BJ (cell line): Measurements from ENCODE around the gene KIAA0513. TPM values are rescaled to one million over a fixed set of nuclear protein-coding genes. Genes with fewer than 3 reads are reported as not detected.

Experiments used
- CTCF ChIA-PET: fragments of 350-600 bp; formaldehyde crosslinking; extraction: SDS; loops from one replicate; lab custom pipeline; 2021; ENCODE audit warnings: antibody characterized with exemption, inconsistent platforms; lab: Yijun Ruan, JAX
- POLR2A ChIA-PET: fragments of 300-600 bp; sonication (Branson Sonifier 250); formaldehyde crosslinking; extraction: SDS; loops from one replicate; lab custom pipeline; 2021; ENCODE audit warnings: antibody characterized with exemption; lab: Charles Lee
- DNase-seq: peaks from one replicate; pipeline ENCODE4 v3.0.0-alpha.2; 2011; ENCODE audit warnings: low read depth
- H3K27me3 ChIP-seq: 2 replicates; pipeline ENCODE4 v1.6.0; 2011; ENCODE audit warnings: low read length; ENCODE audit not compliant: control insufficient read depth, insufficient read depth
- H3K36me3 ChIP-seq: 2 replicates; pipeline ENCODE4 v1.5.1; 2011; ENCODE audit warnings: low read length; ENCODE audit not compliant: control insufficient read depth, insufficient read depth
- H3K4me3 ChIP-seq: 2 replicates; pipeline ENCODE4 v1.5.1; 2011; ENCODE audit warnings: low read depth, mild to moderate bottlenecking, control low read depth, low read length
- polyA plus RNA-seq: library from polyadenylated mRNA; depleted of rRNA; stranded (reverse); fragments of >200 nt; gene quantifications from 2 replicates; pipeline ENCODE4 v1.2.3, GENCODE V29; 2011
- TF ChIP-seq, protein P1 (sequence below): IDR thresholded peaks from 2 replicates; pipeline ENCODE4 v1.5.1; 2011; ENCODE audit warnings: low read depth, mild to moderate bottlenecking, control low read depth, inconsistent platforms, low read length, moderate library complexity; ENCODE audit not compliant: insufficient read depth

KIAA0513 gene
- polyA plus RNA-seq, 1 experiment = 6.6 TPM

DNA sequence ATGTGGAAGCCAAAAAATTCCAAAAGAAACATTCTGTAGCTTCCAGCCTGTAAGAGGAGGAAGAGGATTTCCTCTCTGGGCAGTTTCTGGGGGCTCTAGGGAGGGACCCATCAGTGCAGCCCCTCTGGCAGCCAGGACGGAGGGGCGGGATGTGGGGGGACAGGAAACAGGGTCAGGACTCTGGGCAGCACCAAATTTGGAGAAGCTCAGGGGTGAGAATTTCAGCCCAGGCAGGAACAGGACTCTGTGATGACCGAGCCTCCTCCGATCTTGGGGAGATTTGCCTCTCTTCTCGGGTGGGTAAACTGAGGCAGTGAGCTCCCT, 103.1 kb downstream of the KIAA0513 start:
- H3K27me3 ChIP-seq = no peaks in the 10 kb centered on the region
- CTCF ChIA-PET = interaction anchor here (0.7 kb wide), 1 partner anchor 144 kb away, joined by 3 read pairs; no protein-coding TSS in a partner anchor
- no peaks in the 10 kb centered on the region for H3K36me3 ChIP-seq
- POLR2A ChIA-PET = no interaction called here
- TF ChIP-seq, protein P1, sequence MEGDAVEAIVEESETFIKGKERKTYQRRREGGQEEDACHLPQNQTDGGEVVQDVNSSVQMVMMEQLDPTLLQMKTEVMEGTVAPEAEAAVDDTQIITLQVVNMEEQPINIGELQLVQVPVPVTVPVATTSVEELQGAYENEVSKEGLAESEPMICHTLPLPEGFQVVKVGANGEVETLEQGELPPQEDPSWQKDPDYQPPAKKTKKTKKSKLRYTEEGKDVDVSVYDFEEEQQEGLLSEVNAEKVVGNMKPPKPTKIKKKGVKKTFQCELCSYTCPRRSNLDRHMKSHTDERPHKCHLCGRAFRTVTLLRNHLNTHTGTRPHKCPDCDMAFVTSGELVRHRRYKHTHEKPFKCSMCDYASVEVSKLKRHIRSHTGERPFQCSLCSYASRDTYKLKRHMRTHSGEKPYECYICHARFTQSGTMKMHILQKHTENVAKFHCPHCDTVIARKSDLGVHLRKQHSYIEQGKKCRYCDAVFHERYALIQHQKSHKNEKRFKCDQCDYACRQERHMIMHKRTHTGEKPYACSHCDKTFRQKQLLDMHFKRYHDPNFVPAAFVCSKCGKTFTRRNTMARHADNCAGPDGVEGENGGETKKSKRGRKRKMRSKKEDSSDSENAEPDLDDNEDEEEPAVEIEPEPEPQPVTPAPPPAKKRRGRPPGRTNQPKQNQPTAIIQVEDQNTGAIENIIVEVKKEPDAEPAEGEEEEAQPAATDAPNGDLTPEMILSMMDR = no peak
- H3K4me3 ChIP-seq = no peak overlapping the region
- DNase-seq = no peak

DNA sequence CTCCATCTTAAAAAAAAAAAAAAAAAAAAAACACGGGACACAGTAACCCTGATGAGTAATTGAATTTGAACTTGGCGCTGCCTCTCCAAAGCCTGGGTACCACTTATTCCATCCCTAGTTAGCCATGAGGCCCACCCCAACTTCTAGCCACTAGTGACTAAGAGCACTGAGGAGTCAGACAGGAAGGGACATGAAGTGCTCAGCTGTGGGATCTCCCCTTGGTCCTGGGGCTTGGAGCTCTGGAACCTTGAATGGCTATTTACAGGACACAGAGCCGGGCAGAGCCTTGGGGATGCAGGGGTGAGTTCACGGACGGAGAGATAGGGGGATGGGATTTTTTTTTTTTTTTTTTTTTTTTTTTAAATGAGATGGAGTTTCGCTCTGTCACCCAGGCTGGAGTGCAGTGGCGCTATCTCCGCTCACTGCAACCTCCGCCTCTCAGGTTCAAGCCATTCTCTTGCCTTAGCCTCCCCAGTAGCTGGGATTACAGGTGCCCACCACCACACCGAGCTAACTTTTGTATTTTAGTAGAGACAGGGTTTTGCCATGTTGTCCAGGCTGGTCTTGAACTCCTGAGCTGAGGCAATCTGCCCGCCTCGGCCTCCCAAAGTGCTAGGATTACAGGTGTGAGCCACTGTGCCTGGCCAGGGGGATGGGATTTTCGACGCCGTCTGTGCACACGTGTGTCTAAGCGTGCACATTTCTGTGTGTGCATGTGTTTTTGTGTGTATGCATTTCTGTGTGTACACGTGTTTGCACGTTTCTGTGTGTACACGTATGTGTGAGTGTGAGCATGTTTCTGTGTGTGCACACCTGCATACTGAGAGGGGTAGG, 105.1 kb downstream of the KIAA0513 start:
- no peak overlapping the region for H3K4me3 ChIP-seq
- TF ChIP-seq, protein P1 = no peak
- POLR2A ChIA-PET = no interaction called here
- DNase-seq = no peak
- CTCF ChIA-PET = no interaction called here
- H3K27me3 ChIP-seq = no peaks in the 10 kb centered on the region
- no peaks in the 10 kb centered on the region for H3K36me3 ChIP-seq

GRCh38 chr16:85133290-85133599, 105.7 kb downstream of the KIAA0513 start:
- Histone ChIP-seq H3K4me3 (no peak overlapping the region), H3K27me3 (no peaks in the 10 kb centered on the region), H3K36me3 (no peaks in the 10 kb centered on the region)
- no peak for DNase-seq
- ChIA-PET POLR2A (no interaction called here), CTCF (no interaction called here)
- TF ChIP-seq, protein P1 = no peak

DNA sequence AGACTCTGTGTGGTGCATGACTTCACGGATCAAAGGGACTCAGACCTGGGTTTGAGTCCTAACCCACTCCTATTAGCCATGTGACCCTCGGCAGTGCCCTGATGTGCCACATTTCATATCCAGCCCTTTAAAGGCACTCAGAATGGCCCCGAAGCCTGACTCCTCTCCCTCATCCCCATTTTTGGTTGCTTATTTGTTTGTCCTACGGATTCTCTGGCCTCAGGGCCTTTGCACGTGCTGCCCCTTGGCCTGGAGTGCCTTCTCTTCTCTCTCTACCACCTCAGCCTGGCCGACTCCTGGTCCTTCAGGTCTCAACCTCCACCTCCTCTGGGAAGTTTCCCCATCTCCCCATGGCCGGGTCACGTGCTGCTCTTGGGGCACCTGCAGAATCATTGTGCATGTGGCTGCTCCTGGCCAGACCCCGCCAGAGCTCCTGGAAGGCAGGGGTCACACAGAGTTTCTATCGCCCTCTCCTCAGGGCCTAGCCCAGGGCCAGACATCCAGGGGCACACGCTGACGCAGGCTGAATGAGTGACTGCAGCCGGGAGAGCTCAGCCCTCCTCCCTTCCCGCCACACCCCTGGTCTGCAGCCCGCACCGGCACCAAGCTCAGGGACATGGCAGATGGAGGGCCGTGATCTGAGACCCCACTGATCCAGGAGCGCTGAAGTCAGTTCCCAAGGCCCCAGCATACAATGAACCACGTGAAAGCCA, 106.6 kb downstream of the KIAA0513 start:
- Histone ChIP-seq H3K27me3 (no peaks in the 10 kb centered on the region), H3K36me3 (no peaks in the 10 kb centered on the region), H3K4me3 (no peak overlapping the region)
- DNase-seq = no peak
- POLR2A ChIA-PET = no interaction called here
- TF ChIP-seq, protein P1 = no peak
- CTCF ChIA-PET = no interaction called here

- CTCF ChIA-PET = interaction anchor here (0.9 to 1.3 kb wide), 2 partner anchors 9 to 118 kb away, joined by 3 to 4 read pairs; no protein-coding TSS in a partner anchor
- Histone ChIP-seq H3K36me3 (no peaks in the 10 kb centered on the region), H3K4me3 (no peak overlapping the region), H3K27me3 (no peaks in the 10 kb centered on the region)
- TF ChIP-seq, protein P1 = no peak
- POLR2A ChIA-PET = no interaction called here
- DNase-seq = no peak
Observed at GRCh38 chr16:85134789-85135142, 107.2 kb downstream of the KIAA0513 start.
